WTC11 (cell line): ENCODE data around the gene STK11. TPM values are rescaled to one million over a fixed set of nuclear protein-coding genes. Genes with fewer than 3 reads are reported as not detected.

ENCODE experiments used
- ARID4B ChIP-seq: sonication (generic); formaldehyde crosslinking; IDR thresholded peaks from 2 replicates; pipeline ENCODE4 v1.8.0; 2023; ENCODE audit warnings: missing genetic modification reagents, mild to moderate bottlenecking, borderline replicate concordance
- ATF2 ChIP-seq: sonication (generic); formaldehyde crosslinking; IDR thresholded peaks from 2 replicates; pipeline ENCODE4 v1.8.1; 2022; ENCODE audit warnings: low read depth, missing genetic modification reagents, borderline replicate concordance
- CREB1 ChIP-seq: sonication (generic); formaldehyde crosslinking; IDR thresholded peaks from 2 replicates; pipeline ENCODE4 v1.8.0; 2023; ENCODE audit warnings: mild to moderate bottlenecking, missing genetic modification reagents
- ELF4 ChIP-seq: sonication (generic); formaldehyde crosslinking; IDR thresholded peaks from 2 replicates; pipeline ENCODE4 v1.8.1; 2022; ENCODE audit warnings: low read depth, mild to moderate bottlenecking, moderate library complexity, missing genetic modification reagents
- FOXP4 ChIP-seq: sonication (generic); formaldehyde crosslinking; IDR thresholded peaks from 2 replicates; pipeline ENCODE4 v1.8.0; 2022; ENCODE audit warnings: mild to moderate bottlenecking, missing genetic modification reagents
- GRHL2 ChIP-seq: fragments of 250-450 bp; sonication (Bioruptor Pico); IDR thresholded peaks from 2 replicates; pipeline ENCODE4 v1.8.0; 2022; ENCODE audit warnings: mild to moderate bottlenecking, moderate library complexity; ENCODE audit not compliant: insufficient replicate concordance, severe bottlenecking
- MAX ChIP-seq: sonication (generic); formaldehyde crosslinking; IDR thresholded peaks from 2 replicates; pipeline ENCODE4 v1.8.0; 2022; ENCODE audit warnings: mild to moderate bottlenecking, missing genetic modification reagents
- RORB ChIP-seq: fragments of 250-450 bp; sonication (Bioruptor Pico); IDR thresholded peaks from 2 replicates; pipeline ENCODE4 v1.9.0; 2021; ENCODE audit warnings: mild to moderate bottlenecking
- STAT6 ChIP-seq: sonication (generic); formaldehyde crosslinking; conservative IDR thresholded peaks from 2 replicates; pipeline ENCODE4 v1.8.1; 2023; ENCODE audit warnings: mild to moderate bottlenecking, low read depth, missing genetic modification reagents, moderate library complexity
- TP53 ChIP-seq: sonication (generic); formaldehyde crosslinking; IDR thresholded peaks from 2 replicates; pipeline ENCODE4 v1.8.1; 2023; ENCODE audit warnings: mild to moderate bottlenecking, missing genetic modification reagents
- USF2 ChIP-seq: sonication (generic); formaldehyde crosslinking; IDR thresholded peaks from 2 replicates; pipeline ENCODE4 v1.8.1; 2023; ENCODE audit warnings: mild to moderate bottlenecking, missing genetic modification reagents, moderate library complexity
- ZBTB43 ChIP-seq: sonication (generic); formaldehyde crosslinking; IDR thresholded peaks from 2 replicates; pipeline ENCODE4 v1.8.1; 2023; ENCODE audit warnings: mild to moderate bottlenecking, missing genetic modification reagents
- ZNF121 ChIP-seq: sonication (generic); formaldehyde crosslinking; IDR thresholded peaks from 2 replicates; pipeline ENCODE4 v1.8.0; 2023; ENCODE audit warnings: missing genetic modification reagents
- ZNF396 ChIP-seq: fragments of 250-450 bp; sonication (Bioruptor Pico); IDR thresholded peaks from 2 replicates; pipeline ENCODE4 v1.8.0; 2021; ENCODE audit warnings: mild to moderate bottlenecking, moderate library complexity, borderline replicate concordance
- ZNF532 ChIP-seq: fragments of 250-450 bp; sonication (Bioruptor Pico); IDR thresholded peaks from 2 replicates; pipeline ENCODE4 v1.9.0; 2021; ENCODE audit warnings: mild to moderate bottlenecking, borderline replicate concordance
- ZSCAN18 ChIP-seq: fragments of 250-450 bp; sonication (Bioruptor Pico); IDR thresholded peaks from 2 replicates; pipeline ENCODE4 v2.1.2; 2022; ENCODE audit warnings: mild to moderate bottlenecking, moderate library complexity
- total RNA-seq: library from RNA; stranded (reverse); gene quantifications from 3 replicates; pipeline ENCODE4 v1.2.3, GENCODE V29; 2021

STK11 gene
- total RNA-seq, 1 experiment from 2014 or later, result 112 TPM

GRCh38 chr19:1248786-1249297 is 43.3 kb downstream of the STK11 start (continued):
- no peak for TF ChIP-seq STAT6
- TF ChIP-seq ELF4 (CRISPR knock-in tag), result no peak
- no peak for TF ChIP-seq USF2
- TF ChIP-seq ZNF121 (CRISPR knock-in tag), result 0 out of 2 replicates have a peak, but pooled peaks have one; percentile 3
- no peak; the same call in 1 of the 2 replicates for TF ChIP-seq TP53
- TF ChIP-seq ATF2 (CRISPR knock-in tag), result no peak
- TF ChIP-seq ZNF396 (CRISPR knock-in tag), result no peak
- TF ChIP-seq CREB1 (CRISPR knock-in tag), result no peak
- no peak for TF ChIP-seq ZBTB43
- no peak for TF ChIP-seq FOXP4 (CRISPR knock-in tag)
- no peak for TF ChIP-seq ARID4B (CRISPR knock-in tag)
- no peak for TF ChIP-seq GRHL2
- no peak; the same call in 1 of the 2 replicates for TF ChIP-seq MAX
- TF ChIP-seq ZNF532 (CRISPR knock-in tag), result no peak
- no peak for TF ChIP-seq ZSCAN18 (CRISPR knock-in tag)
- TF ChIP-seq RORB (CRISPR knock-in tag), result no peak
